Upper lobe of left lung (tissue), 6 donors: ENCODE measurements around the gene SERPINB6. TPM values are rescaled to one million over a fixed set of nuclear protein-coding genes. Genes with fewer than 3 reads are reported as not detected.

ENCODE experiments used
- ATAC-seq, 2 donors: fragments of 200-7000 bp; cut with Tn5 transposase; one replicate each; pipeline ENCODE4 v1.9.1; 2022; ENCODE audit warnings: mild to moderate bottlenecking in 2 of 2, moderate library complexity in 2 of 2; ENCODE audit not compliant: low FRiP score in 2 of 2
- DNase-seq, 2 donors: peaks; one replicate each; pipeline ENCODE4 v3.0.0-alpha.2; 2019 to 2020
- H3K27ac ChIP-seq, 4 donors: fragments of 200-600 bp; sonication (generic); one replicate each; pipeline ENCODE4 v1.5.1; 2016 to 2019
- H3K27me3 ChIP-seq, 4 donors: fragments of 200-600 bp; sonication (generic); one replicate each; pipeline ENCODE4 v1.5.1; 2017 to 2019
- H3K36me3 ChIP-seq, 4 donors: fragments of 200-600 bp; sonication (generic); one replicate each; pipeline ENCODE4 v1.5.1; 2016 to 2019
- H3K4me1 ChIP-seq, 4 donors: fragments of 200-600 bp; sonication (generic); one replicate each; pipeline ENCODE4 v1.5.1; 2018 to 2019
- H3K4me3 ChIP-seq, 4 donors: fragments of 200-600 bp; sonication (generic); one replicate each; pipeline ENCODE4 v1.5.1; 2017 to 2019; ENCODE audit warnings: mild to moderate bottlenecking in 2 of 4, moderate library complexity in 1 of 4
- H3K9me3 ChIP-seq, 4 donors: fragments of 200-600 bp; sonication (generic); one replicate each; pipeline ENCODE4 v1.5.1; 2018 to 2019
- CTCF ChIP-seq, 6 experiments: fragments of 450-650 bp in 4 of 6; fragments of 200-600 bp in 2 of 6; sonication (generic) in 2 of 6; IDR thresholded peaks; one replicate each; pipeline ENCODE4 v1.5.1; 2016 to 2019; ENCODE audit warnings: antibody characterized with exemption in 6 of 6
- EP300 ChIP-seq, 4 donors: sonication (generic); formaldehyde crosslinking; IDR thresholded peaks; one replicate each; pipeline ENCODE4 v1.5.1; 2017; ENCODE audit warnings: antibody characterized with exemption in 4 of 4, control low read depth in 2 of 4
- POLR2A ChIP-seq, 4 donors: fragments of 450-650 bp; IDR thresholded peaks; one replicate each; pipeline ENCODE4 v1.5.1; 2016 to 2017; ENCODE audit warnings: antibody characterized with exemption in 4 of 4, mild to moderate bottlenecking in 2 of 4
- POLR2AphosphoS5 ChIP-seq, 2 donors: sonication (generic); formaldehyde crosslinking; IDR thresholded peaks; one replicate each; pipeline ENCODE4 v1.5.1; 2017; ENCODE audit warnings: antibody characterized with exemption in 2 of 2
- WGBS, 2 donors: methylation state at CpG; one replicate each; pipeline ENCODE4 v1.1.5; 2017 to 2018; 5-methylcytosine and 5-hydroxymethylcytosine counted together
- total RNA-seq, 6 donors: library from RNA; depleted of rRNA in 4 of 6; stranded (reverse); fragments of >200 nt in 4 of 6; gene quantifications; one replicate each; pipeline versions ENCODE4 v1.1.0 to v1.2.1, GENCODE V29; 2016 to 2021
- donor health status: DM: no; HTN: no; CAD: no; lungs with moderate emphysema.
- donor health status: DM: no; HTN: yes; CAD: no; lungs with severe emphysema.

Gene SERPINB6
- total RNA-seq, 6 donors from 2014 or later, result 133 to 181 (median 150) TPM

DNA sequence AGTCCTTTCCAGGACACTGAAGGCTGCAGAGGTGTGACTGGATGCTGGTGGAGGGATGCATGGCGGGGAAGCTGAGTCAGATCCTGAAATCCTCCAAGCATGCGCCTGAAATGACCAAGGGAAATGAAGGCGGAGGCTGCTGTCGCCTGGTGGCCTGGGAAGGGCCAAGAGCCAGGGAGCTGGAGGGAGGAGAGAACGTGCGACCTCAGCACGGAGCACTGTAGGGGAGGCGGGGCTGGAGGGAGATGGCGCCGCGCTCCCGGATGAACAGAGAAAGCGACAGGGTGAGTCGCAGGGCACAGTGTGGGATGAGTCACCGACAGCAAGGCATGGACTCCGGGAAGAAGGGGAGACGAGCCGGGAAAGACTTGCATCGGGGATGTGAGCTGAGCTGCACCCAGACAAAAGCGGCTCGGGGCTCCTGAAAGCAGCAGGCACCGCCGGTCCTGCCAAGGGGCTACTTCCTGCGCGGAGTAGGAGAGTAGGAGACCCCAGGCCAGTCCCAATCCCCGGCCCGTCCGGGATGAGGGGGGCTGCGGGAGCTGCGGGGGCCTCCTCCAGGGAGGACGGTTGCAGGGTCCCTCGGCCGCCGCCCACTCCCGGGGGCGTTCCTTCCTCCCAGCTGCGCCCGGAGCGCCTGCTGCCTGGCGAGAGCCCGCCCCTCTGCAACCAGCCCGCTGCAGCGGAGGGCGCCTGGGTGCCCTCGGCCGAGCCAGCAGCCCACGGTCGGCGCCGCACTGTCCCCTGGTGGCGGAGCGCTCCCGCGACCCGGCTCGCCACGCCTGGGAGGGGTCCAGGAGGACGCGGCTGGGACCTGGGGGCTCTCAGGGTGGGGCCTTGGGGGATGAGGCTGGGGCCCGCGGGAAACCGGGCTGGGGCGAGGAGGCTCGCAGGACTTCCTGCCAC is 17.3 kb upstream of the SERPINB6 start:
- TF ChIP-seq POLR2AphosphoS5 (IDR thresholded peaks at IDR 0.05) (peak; percentile 81 to 88), POLR2A (IDR thresholded peaks at IDR 0.05) (peak in 3 of 4 donors; percentile 47 to 77 (median 56)), EP300 (IDR thresholded peaks at IDR 0.05) (no peak), CTCF (IDR thresholded peaks at IDR 0.05) (peak; percentile 93 to 97 (median 95))
- H3K4me1 ChIP-seq, result peaks cover 11 to 16% (median 12%) of the 10 kb centered on the region in 4 donors
- H3K27ac ChIP-seq, result peak overlapping the region; percentile 90 to 93 (median 92)
- H3K9me3 ChIP-seq, result no peaks in the 10 kb centered on the region
- peak; percentile 91 to 94 for ATAC-seq
- no peaks in the 10 kb centered on the region for H3K36me3 ChIP-seq
- 0% methylated on average over 25 to 61 of the region's 64 CpGs for WGBS, 2 donors
- peak overlapping the region; percentile 67 to 94 (median 78) for H3K4me3 ChIP-seq
- DNase-seq, result peak; percentile 95 to 97
- no peaks in the 10 kb centered on the region for H3K27me3 ChIP-seq

- TF ChIP-seq POLR2A (IDR thresholded peaks at IDR 0.05) (no peak), CTCF (IDR thresholded peaks at IDR 0.05) (no peak), EP300 (IDR thresholded peaks at IDR 0.05) (no peak), POLR2AphosphoS5 (IDR thresholded peaks at IDR 0.05) (no peak)
- Histone ChIP-seq H3K4me3 (peak overlapping the region; percentile 67 to 94 (median 78)), H3K9me3 (no peaks in the 10 kb centered on the region), H3K27me3 (no peaks in the 10 kb centered on the region), H3K4me1 (peaks cover 12 to 16% (median 13%) of the 10 kb centered on the region in 4 donors), H3K27ac (peak overlapping the region; percentile 90 to 93 (median 92)), H3K36me3 (no peaks in the 10 kb centered on the region)
- ATAC-seq (no peak), DNase-seq (no peak)
- WGBS, 2 donors, result 25% methylated on average over 2 of the region's 2 CpGs
Observed at GRCh38 chr6:2988094-2988425, 16.7 kb upstream of the SERPINB6 start.

- WGBS, 2 donors, result 67 to 75% methylated on average over 4 of the region's 4 CpGs
- DNase-seq (no peak), ATAC-seq (no peak)
- Histone ChIP-seq H3K4me3 (no peak overlapping the region), H3K9me3 (no peaks in the 10 kb centered on the region), H3K36me3 (no peaks in the 10 kb centered on the region), H3K27ac (peak overlapping the region in 2 of 4 donors; percentile 90 to 93), H3K27me3 (no peaks in the 10 kb centered on the region), H3K4me1 (peaks cover 24 to 25% (median 25%) of the 10 kb centered on the region in 4 donors)
- no peak for TF ChIP-seq CTCF (IDR thresholded peaks at IDR 0.05)
- no peak for TF ChIP-seq POLR2A (IDR thresholded peaks at IDR 0.05)
- TF ChIP-seq POLR2AphosphoS5 (IDR thresholded peaks at IDR 0.05), result no peak
- TF ChIP-seq EP300 (IDR thresholded peaks at IDR 0.05), result no peak
Observed at GRCh38 chr6:2986722-2987221, 15.4 kb upstream of the SERPINB6 start.

DNA sequence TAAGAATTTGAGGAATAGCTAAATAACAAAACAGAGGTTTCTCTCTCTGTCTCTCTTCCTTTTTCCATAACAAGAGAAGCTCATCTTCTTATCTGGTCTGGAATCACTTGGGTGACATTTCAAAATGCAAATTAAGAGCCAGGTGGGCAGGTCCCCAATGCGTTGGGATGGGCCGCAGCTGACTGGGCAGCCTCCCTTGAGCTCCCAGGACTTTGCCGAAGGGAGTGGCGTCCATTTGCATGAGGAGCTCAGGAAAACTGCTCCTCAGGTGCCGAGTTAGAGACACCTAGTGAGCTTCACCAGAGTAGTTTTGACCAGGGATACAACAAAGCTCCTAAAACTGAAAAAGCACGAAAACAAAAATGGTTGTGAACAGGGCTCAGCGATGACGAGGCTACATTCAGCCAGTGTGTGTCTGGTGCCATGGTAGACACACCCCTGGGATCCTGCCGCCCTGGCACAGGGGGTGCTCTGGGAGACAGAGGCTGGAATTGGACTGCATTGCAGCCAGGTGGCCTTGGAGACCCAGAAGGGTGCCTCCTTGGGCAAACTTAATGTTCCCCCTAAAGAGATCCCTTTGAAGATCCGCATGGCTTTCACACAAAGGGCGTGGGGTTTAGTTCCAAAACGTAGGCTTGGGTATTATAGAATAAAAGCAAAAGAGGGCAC is 13.5 kb upstream of the SERPINB6 start:
- 94 to 95% methylated on average over 12 of the region's 12 CpGs for WGBS, 2 donors
- H3K27ac ChIP-seq, result no peak overlapping the region
- no peaks in the 10 kb centered on the region for H3K36me3 ChIP-seq
- H3K9me3 ChIP-seq, result no peaks in the 10 kb centered on the region
- no peak for TF ChIP-seq EP300 (IDR thresholded peaks at IDR 0.05)
- ATAC-seq (no peak), DNase-seq (no peak)
- peaks cover 39 to 44% (median 40%) of the 10 kb centered on the region in 4 donors for H3K4me1 ChIP-seq
- H3K4me3 ChIP-seq, result no peak overlapping the region
- H3K27me3 ChIP-seq, result no peaks in the 10 kb centered on the region
